Measurements from ENCODE around the gene BLVRA. TPM values are rescaled to one million over a fixed set of nuclear protein-coding genes. Genes with fewer than 3 reads are reported as not detected.

The BLVRA gene
- total RNA-seq, 3 donors from 2014 or later (not counting 1 experiment from before 2014, with no cell fraction given), result 19.8 to 25.6 (median 20.9) TPM

- H3K4me3 Mint-ChIP-seq, result no peak overlapping the region
These were observed 8.1 kb downstream of the BLVRA start for GRCh38 chr7:43766564-43766963.

GRCh38 chr7:43767311-43767710 is 8.8 kb downstream of the BLVRA start:
- no peaks in the 10 kb centered on the region for H3K36me3 Mint-ChIP-seq
- DNase-seq, result no peak
- ATAC-seq, result no peak
- no peaks in the 10 kb centered on the region for H3K9me3 ChIP-seq (ENCODE audit: control insufficient read depth, insufficient read depth, low read length)
- H3K36me3 ChIP-seq (ENCODE audit: control insufficient read depth, insufficient read depth, low read length), result no peaks in the 10 kb centered on the region
- H3K27ac Mint-ChIP-seq, result no peak overlapping the region
- no peak overlapping the region for H3K27ac ChIP-seq (ENCODE audit: low read length)
- H3K9me3 Mint-ChIP-seq, result no peaks in the 10 kb centered on the region
- WGBS (ENCODE audit: insufficient coverage), result 94% methylated on average over 8 of the region's 8 CpGs
- peaks cover 7% of the 10 kb centered on the region for H3K4me1 ChIP-seq (ENCODE audit: control insufficient read depth, insufficient read depth, low read length)
- H3K4me1 Mint-ChIP-seq, result peaks cover 8 to 24% of the 10 kb centered on the region in 2 donors
- no peaks in the 10 kb centered on the region for H3K27me3 ChIP-seq (ENCODE audit: control insufficient read depth, insufficient read depth, low read length)
- intact Hi-C loops (cut with micrococcal nuclease), result no loop called here
- no peak overlapping the region for H3K4me3 ChIP-seq (ENCODE audit: low read length)
- no peak overlapping the region for H3K4me3 Mint-ChIP-seq
- TF ChIP-seq, protein P1, sequence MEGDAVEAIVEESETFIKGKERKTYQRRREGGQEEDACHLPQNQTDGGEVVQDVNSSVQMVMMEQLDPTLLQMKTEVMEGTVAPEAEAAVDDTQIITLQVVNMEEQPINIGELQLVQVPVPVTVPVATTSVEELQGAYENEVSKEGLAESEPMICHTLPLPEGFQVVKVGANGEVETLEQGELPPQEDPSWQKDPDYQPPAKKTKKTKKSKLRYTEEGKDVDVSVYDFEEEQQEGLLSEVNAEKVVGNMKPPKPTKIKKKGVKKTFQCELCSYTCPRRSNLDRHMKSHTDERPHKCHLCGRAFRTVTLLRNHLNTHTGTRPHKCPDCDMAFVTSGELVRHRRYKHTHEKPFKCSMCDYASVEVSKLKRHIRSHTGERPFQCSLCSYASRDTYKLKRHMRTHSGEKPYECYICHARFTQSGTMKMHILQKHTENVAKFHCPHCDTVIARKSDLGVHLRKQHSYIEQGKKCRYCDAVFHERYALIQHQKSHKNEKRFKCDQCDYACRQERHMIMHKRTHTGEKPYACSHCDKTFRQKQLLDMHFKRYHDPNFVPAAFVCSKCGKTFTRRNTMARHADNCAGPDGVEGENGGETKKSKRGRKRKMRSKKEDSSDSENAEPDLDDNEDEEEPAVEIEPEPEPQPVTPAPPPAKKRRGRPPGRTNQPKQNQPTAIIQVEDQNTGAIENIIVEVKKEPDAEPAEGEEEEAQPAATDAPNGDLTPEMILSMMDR (IDR thresholded peaks at IDR 0.05), result no peak
- H3K27me3 Mint-ChIP-seq (ENCODE audit: low read depth in 2 of 2), result no peaks in the 10 kb centered on the region

More at GRCh38 chr7:43766564-43766963, 8.1 kb downstream of the BLVRA start:
- H3K4me1 Mint-ChIP-seq, result peaks cover 8 to 22% of the 10 kb centered on the region in 2 donors
- no peaks in the 10 kb centered on the region for H3K36me3 Mint-ChIP-seq
- no peak overlapping the region for H3K27ac Mint-ChIP-seq
- TF ChIP-seq, protein P1 (IDR thresholded peaks at IDR 0.05), result no peak
- H3K4me1 ChIP-seq (ENCODE audit: control insufficient read depth, insufficient read depth, low read length), result peaks cover 7% of the 10 kb centered on the region
- H3K9me3 ChIP-seq (ENCODE audit: control insufficient read depth, insufficient read depth, low read length), result no peaks in the 10 kb centered on the region
- H3K27ac ChIP-seq (ENCODE audit: low read length), result no peak overlapping the region
- no peaks in the 10 kb centered on the region for H3K36me3 ChIP-seq (ENCODE audit: control insufficient read depth, insufficient read depth, low read length)
- DNase-seq, result no peak
- 78% methylated on average over 8 of the region's 8 CpGs for WGBS (ENCODE audit: insufficient coverage)
- no peaks in the 10 kb centered on the region for H3K27me3 Mint-ChIP-seq (ENCODE audit: low read depth in 2 of 2)
- H3K4me3 ChIP-seq (ENCODE audit: low read length), result no peak overlapping the region
- no peak for ATAC-seq
- H3K9me3 Mint-ChIP-seq, result no peaks in the 10 kb centered on the region
- intact Hi-C loops (cut with micrococcal nuclease), result no loop called here
- no peaks in the 10 kb centered on the region for H3K27me3 ChIP-seq (ENCODE audit: control insufficient read depth, insufficient read depth, low read length)

DNA sequence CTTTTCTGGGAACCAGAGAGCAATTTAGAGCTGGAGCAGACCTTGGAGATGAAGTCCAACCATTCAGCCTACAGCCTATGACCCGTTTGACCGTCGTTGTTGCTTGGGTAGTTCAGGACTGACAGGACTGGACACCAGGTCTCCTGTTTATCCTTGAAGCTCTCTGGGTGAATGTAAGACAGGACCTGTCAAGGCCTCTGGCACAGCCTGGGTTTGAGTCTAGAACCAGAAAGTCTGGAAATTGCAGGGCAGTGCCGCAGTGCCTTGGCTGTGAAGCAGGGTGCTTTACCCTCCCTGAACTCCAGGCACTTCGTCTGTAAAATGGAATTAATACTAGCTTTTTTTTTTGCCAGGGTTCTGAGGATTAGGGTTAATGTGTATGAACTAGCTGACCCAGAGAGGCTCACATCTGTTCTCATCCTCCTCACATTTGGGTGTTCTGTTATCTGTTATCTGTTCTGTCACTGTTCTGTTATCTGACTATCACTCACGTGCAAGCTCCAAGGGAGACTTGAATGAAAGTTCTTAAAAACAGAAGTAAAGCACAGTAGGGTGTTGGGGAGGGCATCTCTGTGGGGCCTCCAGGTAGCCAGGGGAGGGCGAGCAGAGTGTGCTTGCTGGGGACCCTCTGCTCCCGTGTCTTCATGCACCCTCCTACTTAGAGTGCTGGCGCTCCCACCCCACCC is 9.9 kb downstream of the BLVRA start:
- H3K27me3 Mint-ChIP-seq (ENCODE audit: low read depth in 2 of 2), result no peaks in the 10 kb centered on the region
- no peak overlapping the region for H3K27ac Mint-ChIP-seq

More for the DNA sequence above, 9.9 kb downstream of the BLVRA start:
- intact Hi-C loops (cut with micrococcal nuclease), result no loop called here
- Histone ChIP-seq H3K9me3 (ENCODE audit: control insufficient read depth, insufficient read depth, low read length) (no peaks in the 10 kb centered on the region), H3K27ac (ENCODE audit: low read length) (no peak overlapping the region), H3K36me3 (ENCODE audit: control insufficient read depth, insufficient read depth, low read length) (no peaks in the 10 kb centered on the region), H3K4me1 (ENCODE audit: control insufficient read depth, insufficient read depth, low read length) (peaks cover 7% of the 10 kb centered on the region), H3K4me3 (ENCODE audit: low read length) (no peak overlapping the region), H3K27me3 (ENCODE audit: control insufficient read depth, insufficient read depth, low read length) (no peaks in the 10 kb centered on the region)
- no peaks in the 10 kb centered on the region for H3K9me3 Mint-ChIP-seq
- DNase-seq (no peak), ATAC-seq (peak in 1 of 3 donors; percentile 27)
- TF ChIP-seq, protein P1 (IDR thresholded peaks at IDR 0.05), result no peak
- H3K4me3 Mint-ChIP-seq, result no peak overlapping the region
- WGBS (ENCODE audit: insufficient coverage), result 92% methylated on average over 9 of the region's 9 CpGs
- peaks cover 8 to 17% of the 10 kb centered on the region in 2 donors for H3K4me1 Mint-ChIP-seq
- H3K36me3 Mint-ChIP-seq, result no peaks in the 10 kb centered on the region
